ENCODE results near the gene TUBE1.
A peak's percentile ranks its signal among the peaks of the same experiment; 100 is the strongest.
"Not testable (repeated sequence)": the region's sequence is repeated elsewhere in the genome, so short reads cannot be mapped to it uniquely, and the experiment has no call there.

TUBE1 gene

DNA sequence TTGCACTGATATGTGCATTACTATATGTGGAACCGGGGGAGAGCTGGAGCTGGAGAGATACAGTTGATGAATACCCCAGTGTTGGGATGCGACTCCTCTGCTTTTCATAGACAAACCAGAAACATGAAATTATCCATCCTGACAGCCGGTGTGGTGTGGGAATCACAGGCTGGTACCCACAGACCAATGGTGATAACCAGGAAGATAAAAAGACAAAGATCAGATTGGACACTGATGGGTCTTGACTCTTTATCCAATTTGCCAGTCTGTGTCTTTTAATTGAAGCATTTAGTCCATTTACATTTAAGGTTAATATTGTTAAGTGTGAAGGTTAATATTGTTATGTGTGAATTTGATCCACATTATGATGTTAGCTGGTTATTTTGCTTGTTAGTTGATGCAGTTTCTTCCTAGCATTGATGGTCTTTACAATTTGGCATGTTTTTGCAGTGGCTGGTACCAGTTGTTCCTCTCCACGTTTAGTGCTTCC, 36.0 kb downstream of the TUBE1 start:
- H3K9me3 Mint-ChIP-seq; H3K27me3 Mint-ChIP-seq; intact Hi-C loops (cut with micrococcal nuclease); H3K27ac Mint-ChIP-seq; H3K36me3 Mint-ChIP-seq (ENCODE audit: low read depth); H3K4me3 Mint-ChIP-seq: not testable (repeated sequence)
- H3K4me1 Mint-ChIP-seq (ENCODE audit: low read depth), result peaks cover 18% of the 10 kb centered on the region

GRCh38 chr6:112050429-112050828, 36.9 kb downstream of the TUBE1 start:
- no peaks in the 10 kb centered on the region for H3K9me3 Mint-ChIP-seq
- H3K4me1 Mint-ChIP-seq (ENCODE audit: low read depth), result peaks cover 18% of the 10 kb centered on the region
- no peak overlapping the region for H3K4me3 Mint-ChIP-seq
- intact Hi-C loops (cut with micrococcal nuclease), result no loop called here
- H3K36me3 Mint-ChIP-seq (ENCODE audit: low read depth), result no peaks in the 10 kb centered on the region
- H3K27me3 Mint-ChIP-seq, result no peaks in the 10 kb centered on the region
- H3K27ac Mint-ChIP-seq, result no peak overlapping the region

DNA sequence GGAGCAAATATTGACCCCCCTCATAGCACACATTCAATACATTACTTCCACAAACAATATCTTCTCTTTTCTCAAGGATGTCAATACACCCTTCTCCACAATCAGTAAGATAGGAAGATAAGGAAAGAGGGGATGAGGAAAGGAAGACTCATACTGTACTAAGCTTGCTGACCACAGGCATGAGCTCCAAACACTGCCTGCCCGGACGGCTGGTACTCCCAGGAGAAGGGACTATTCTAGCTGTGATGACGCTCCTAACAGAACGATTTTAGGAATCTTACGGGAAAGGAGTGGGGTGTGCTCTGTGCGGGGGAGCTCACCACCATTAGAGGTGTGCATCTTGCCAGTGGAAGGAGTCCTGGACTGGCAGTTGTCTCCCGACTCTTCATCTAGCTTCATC, 37.3 kb downstream of the TUBE1 start:
- Mint-ChIP-seq H3K27ac (no peak overlapping the region), H3K4me1 (ENCODE audit: low read depth) (peaks cover 17% of the 10 kb centered on the region), H3K9me3 (no peaks in the 10 kb centered on the region), H3K36me3 (ENCODE audit: low read depth) (no peaks in the 10 kb centered on the region), H3K4me3 (no peak overlapping the region), H3K27me3 (no peaks in the 10 kb centered on the region)
- intact Hi-C loops (cut with micrococcal nuclease), result loop anchor here (10.0 kb wide), 1 partner anchor 795 kb away; a partner anchor contains a TSS

- Mint-ChIP-seq H3K27me3 (no peaks in the 10 kb centered on the region), H3K9me3 (no peaks in the 10 kb centered on the region), H3K4me1 (ENCODE audit: low read depth) (peaks cover 10% of the 10 kb centered on the region), H3K4me3 (no peak overlapping the region), H3K27ac (no peak overlapping the region), H3K36me3 (ENCODE audit: low read depth) (no peaks in the 10 kb centered on the region)
- intact Hi-C loops (cut with micrococcal nuclease), result loop anchor here (10.0 kb wide), 1 partner anchor 794 kb away; a partner anchor contains a TSS
These were observed 38.1 kb downstream of the TUBE1 start for GRCh38 chr6:112049026-112049799.

DNA sequence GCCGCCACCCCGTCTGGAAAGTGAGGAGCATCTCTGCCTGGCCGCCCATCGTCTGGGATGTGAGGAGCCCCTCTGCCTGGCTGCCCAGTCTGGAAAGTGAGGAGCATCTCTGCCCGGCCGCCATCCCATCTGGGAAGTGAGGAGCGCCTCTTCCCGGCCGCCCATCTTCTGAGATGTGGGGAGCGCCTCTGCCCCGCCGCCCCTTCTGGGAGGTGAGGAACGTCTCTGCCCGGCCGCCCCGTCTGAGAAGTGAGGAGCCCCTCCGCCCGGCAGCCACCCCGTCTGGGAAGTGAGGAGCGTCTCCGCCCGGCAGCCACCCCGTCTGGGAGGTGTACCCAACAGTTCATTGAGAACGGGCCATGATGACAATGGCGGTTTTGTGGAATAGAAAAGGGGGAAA, 39.8 kb downstream of the TUBE1 start:
- H3K9me3 Mint-ChIP-seq; H3K4me3 Mint-ChIP-seq; H3K27ac Mint-ChIP-seq; H3K36me3 Mint-ChIP-seq (ENCODE audit: low read depth); H3K4me1 Mint-ChIP-seq (ENCODE audit: low read depth); H3K27me3 Mint-ChIP-seq: not testable (repeated sequence)
- intact Hi-C loops (cut with micrococcal nuclease), result loop anchor here (10.0 kb wide), 1 partner anchor 793 kb away; a partner anchor contains a TSS

GRCh38 chr6:112044856-112045255, 42.4 kb downstream of the TUBE1 start:
- Mint-ChIP-seq H3K9me3 (no peaks in the 10 kb centered on the region), H3K27ac (no peak overlapping the region), H3K4me1 (ENCODE audit: low read depth) (peaks cover 15% of the 10 kb centered on the region), H3K36me3 (ENCODE audit: low read depth) (no peaks in the 10 kb centered on the region), H3K27me3 (no peaks in the 10 kb centered on the region), H3K4me3 (no peak overlapping the region)
- intact Hi-C loops (cut with micrococcal nuclease), result loop anchor here (5.0 to 10.0 kb wide), 3 partner anchors 48 to 790 kb away; partner anchors contain the start of gene REV3L

- Mint-ChIP-seq H3K27ac (no peak overlapping the region), H3K4me3 (no peak overlapping the region)
These were observed 43.1 kb downstream of the TUBE1 start for GRCh38 chr6:112044196-112044595.

GRCh38 chr6:112043032-112044007, 44.0 kb downstream of the TUBE1 start:
- intact Hi-C loops (cut with micrococcal nuclease), result loop anchor here (1.0 to 10.0 kb wide), 4 partner anchors 46 to 789 kb away; partner anchors contain the start of gene REV3L
- Mint-ChIP-seq H3K4me1 (ENCODE audit: low read depth) (peaks cover 10% of the 10 kb centered on the region), H3K36me3 (ENCODE audit: low read depth) (no peaks in the 10 kb centered on the region)

More at GRCh38 chr6:112044196-112044595, 43.1 kb downstream of the TUBE1 start:
- H3K27me3 Mint-ChIP-seq, result no peaks in the 10 kb centered on the region
- H3K36me3 Mint-ChIP-seq (ENCODE audit: low read depth), result no peaks in the 10 kb centered on the region
- H3K9me3 Mint-ChIP-seq, result no peaks in the 10 kb centered on the region
- H3K4me1 Mint-ChIP-seq (ENCODE audit: low read depth), result peaks cover 14% of the 10 kb centered on the region
- intact Hi-C loops (cut with micrococcal nuclease), result loop anchor here (5.0 to 10.0 kb wide), 3 partner anchors 47 to 789 kb away; partner anchors contain the start of gene REV3L

DNA sequence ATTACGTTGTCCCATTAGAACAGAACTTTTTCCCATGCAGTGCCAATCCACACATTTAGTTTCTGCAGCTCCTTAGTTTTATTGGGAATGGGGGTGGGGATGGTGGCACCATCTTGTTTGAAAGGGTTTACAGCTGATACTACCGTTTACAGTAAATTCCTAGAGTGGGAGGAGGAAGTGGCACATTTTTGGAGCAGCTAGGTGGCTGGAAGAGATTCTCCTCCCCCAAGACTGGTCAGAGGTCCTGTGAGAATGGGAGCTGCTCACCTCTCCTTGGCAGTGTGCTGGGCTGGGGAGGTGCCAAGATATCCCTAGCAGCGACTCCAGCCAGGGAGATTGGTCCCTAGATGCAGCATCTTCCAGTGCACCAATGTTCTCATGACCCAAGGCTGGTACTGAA, 45.7 kb downstream of the TUBE1 start:
- intact Hi-C loops (cut with micrococcal nuclease), result loop anchor here (5.0 to 10.0 kb wide), 3 partner anchors 44 to 787 kb away; partner anchors contain the start of gene REV3L
- Mint-ChIP-seq H3K4me1 (ENCODE audit: low read depth) (peaks cover 10% of the 10 kb centered on the region), H3K27me3 (no peaks in the 10 kb centered on the region), H3K9me3 (no peaks in the 10 kb centered on the region), H3K27ac (no peak overlapping the region), H3K4me3 (no peak overlapping the region), H3K36me3 (ENCODE audit: low read depth) (no peaks in the 10 kb centered on the region)

More at GRCh38 chr6:112043032-112044007, 44.0 kb downstream of the TUBE1 start:
- Mint-ChIP-seq H3K27ac (peak overlapping the region; percentile 92), H3K4me3 (peak overlapping the region; percentile 76), H3K9me3 (no peaks in the 10 kb centered on the region), H3K27me3 (no peaks in the 10 kb centered on the region)

- Mint-ChIP-seq H3K4me3 (no peak overlapping the region), H3K27ac (no peak overlapping the region), H3K36me3 (ENCODE audit: low read depth) (no peaks in the 10 kb centered on the region), H3K27me3 (no peaks in the 10 kb centered on the region), H3K9me3 (no peaks in the 10 kb centered on the region), H3K4me1 (ENCODE audit: low read depth) (peaks cover 10% of the 10 kb centered on the region)
- intact Hi-C loops (cut with micrococcal nuclease), result loop anchor here (5.0 to 10.0 kb wide), 3 partner anchors 44 to 786 kb away; partner anchors contain the start of gene REV3L
These were observed 46.3 kb downstream of the TUBE1 start for GRCh38 chr6:112040956-112041355.

GRCh38 chr6:112039431-112039770, 47.9 kb downstream of the TUBE1 start:
- Mint-ChIP-seq H3K36me3 (ENCODE audit: low read depth) (no peaks in the 10 kb centered on the region), H3K4me3 (no peak overlapping the region), H3K27me3 (no peaks in the 10 kb centered on the region), H3K4me1 (ENCODE audit: low read depth) (peaks cover 10% of the 10 kb centered on the region), H3K27ac (no peak overlapping the region), H3K9me3 (no peaks in the 10 kb centered on the region)
- intact Hi-C loops (cut with micrococcal nuclease), result no loop called here

DNA sequence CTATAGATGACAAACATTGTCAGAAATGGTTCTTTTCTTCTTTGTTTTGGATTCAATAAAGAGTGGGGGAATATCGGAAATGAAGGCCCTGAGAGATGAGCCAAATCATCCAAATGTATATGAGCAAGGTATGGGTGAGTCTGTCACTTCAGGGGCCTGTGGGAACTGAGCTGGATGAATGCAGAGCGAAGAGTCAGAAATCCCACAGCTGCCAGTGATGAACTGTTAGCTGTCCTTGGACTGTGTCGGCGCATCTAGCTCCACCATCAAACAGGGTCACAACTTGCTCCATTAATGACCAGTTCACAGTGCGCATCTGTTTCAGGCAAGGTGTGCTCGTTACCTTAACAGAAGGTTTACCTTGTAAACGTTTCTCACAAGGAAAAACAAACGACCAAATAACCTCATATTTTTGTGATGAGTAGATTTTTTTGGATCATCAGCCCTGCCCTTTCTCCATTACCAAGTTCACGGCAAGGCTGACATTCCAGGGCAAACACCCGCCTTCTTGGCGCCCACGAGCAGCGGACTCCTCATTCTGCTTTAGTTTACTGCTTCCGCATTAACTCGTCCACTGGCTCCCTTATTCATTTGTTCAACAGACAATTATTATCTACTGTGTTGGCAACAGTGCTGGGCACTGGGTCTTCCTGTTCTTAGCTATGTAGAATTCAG, 48.4 kb downstream of the TUBE1 start:
- H3K36me3 Mint-ChIP-seq (ENCODE audit: low read depth), result no peaks in the 10 kb centered on the region
- H3K27ac Mint-ChIP-seq, result no peak overlapping the region
- no peak overlapping the region for H3K4me3 Mint-ChIP-seq
- H3K4me1 Mint-ChIP-seq (ENCODE audit: low read depth), result peaks cover 10% of the 10 kb centered on the region
- no peaks in the 10 kb centered on the region for H3K27me3 Mint-ChIP-seq
- intact Hi-C loops (cut with micrococcal nuclease), result no loop called here
- H3K9me3 Mint-ChIP-seq, result no peaks in the 10 kb centered on the region

GRCh38 chr6:112038268-112038667, 49.0 kb downstream of the TUBE1 start:
- Mint-ChIP-seq H3K27ac (no peak overlapping the region), H3K36me3 (ENCODE audit: low read depth) (no peaks in the 10 kb centered on the region), H3K4me3 (no peak overlapping the region), H3K27me3 (no peaks in the 10 kb centered on the region), H3K9me3 (no peaks in the 10 kb centered on the region), H3K4me1 (ENCODE audit: low read depth) (peaks cover 10% of the 10 kb centered on the region)
- intact Hi-C loops (cut with micrococcal nuclease), result no loop called here
